ENCODE data around the gene INTS1. TPM values are rescaled to one million over a fixed set of nuclear protein-coding genes. Genes with fewer than 3 reads are reported as not detected.

Gene INTS1
- total and polyA plus RNA-seq, 2 of the 4 experiments (the other 2 are of a cell fraction), result 9.3 to 40.1 TPM

DNA sequence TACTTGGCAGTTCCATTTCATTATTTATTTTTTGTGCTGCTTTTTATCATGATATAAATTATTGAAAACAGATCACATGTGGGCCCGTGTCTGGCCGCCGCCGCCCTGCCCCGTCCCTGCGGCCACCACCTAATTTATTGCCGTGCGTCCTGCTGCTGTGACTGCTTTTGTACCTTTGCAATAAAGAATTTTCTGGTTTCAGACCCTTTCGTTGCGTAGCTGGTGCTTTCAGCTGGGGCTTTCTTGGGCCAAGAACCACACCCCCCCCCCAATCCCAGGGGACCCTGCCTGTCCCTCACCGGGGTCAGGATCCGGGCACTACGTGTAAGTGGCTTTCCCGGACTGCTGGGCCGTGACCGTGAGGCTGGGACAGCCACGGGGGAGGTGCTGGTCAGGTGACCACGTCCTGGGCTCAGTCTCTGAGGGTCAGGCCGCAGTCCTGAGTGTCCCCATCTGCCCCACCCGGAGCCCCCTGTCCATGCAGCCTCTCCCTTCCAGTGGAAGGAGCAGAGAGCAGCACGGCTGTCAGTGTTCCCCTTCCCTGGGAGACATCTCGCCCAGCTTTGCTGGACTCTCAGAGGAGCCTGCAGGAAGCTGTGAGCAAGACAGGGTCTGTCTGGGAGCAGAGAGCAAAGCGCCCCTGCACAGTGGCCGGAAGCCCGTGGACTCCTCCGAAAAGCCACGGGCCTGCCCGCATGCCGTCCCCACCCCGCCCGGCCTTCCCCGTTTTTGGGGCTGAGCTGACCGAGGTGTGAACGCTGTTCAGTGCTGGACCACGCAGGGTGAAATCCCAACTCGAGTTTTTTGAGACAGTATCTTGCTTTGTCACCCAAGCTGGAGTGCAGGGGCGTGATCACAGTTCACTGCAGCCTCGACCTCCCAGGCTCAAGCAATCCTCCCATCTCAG, 38.9 kb upstream of the INTS1 start:
- peaks cover 4% of the 10 kb centered on the region; the same call in 1 of the 2 replicates for H3K9me1 ChIP-seq (ENCODE audit: insufficient read depth, low read length)
- no peak overlapping the region for H2BK120ac ChIP-seq (ENCODE audit: low read depth, low read length)
- H3K9me3 ChIP-seq (ENCODE audit: control insufficient read depth, insufficient read depth, low read length), result no peaks in the 10 kb centered on the region
- WGBS, 2 experiments (ENCODE audit: extremely low coverage in 2 of 2, insufficient read length in 1 of 2), result 90% methylated on average over 13 of the region's 38 CpGs; no CpG with 5 or more reads in 1 of the 2 experiments
- dilution Hi-C loops (cut with HindIII; ENCODE audit: low sequenced_read_pairs, unreplicated experiment) (no loop called here), in situ Hi-C loops (cut with MboI; ENCODE audit: low sequenced_read_pairs) (no loop called here), intact Hi-C loops (cut with micrococcal nuclease) (no loop called here)
- H2BK20ac ChIP-seq (ENCODE audit: low read depth, low read length), result no peak overlapping the region
- BruUV-seq (replicated peaks), result no TSS peak
- no peak overlapping the region for H3K4ac ChIP-seq (ENCODE audit: low read depth, low read length)
- no peak overlapping the region for H3K4me3 ChIP-seq (ENCODE audit: insufficient read depth, low read depth, low read length)
- H4K8ac ChIP-seq (ENCODE audit: low read depth in 2 of 2, low read length in 2 of 2), result no peak overlapping the region
- H2AK9ac ChIP-seq (replicated peaks; ENCODE audit: low read depth, low read length, poor library complexity), result peak overlapping the region; percentile 5
- no peak for DNase-seq
- no peak overlapping the region for H2AFZ ChIP-seq (replicated peaks; ENCODE audit: low read length, poor library complexity)
- peaks cover 7% of the 10 kb centered on the region for H3K4me1 ChIP-seq (ENCODE audit: control insufficient read depth, insufficient read depth, low read length)
- no peak for TF ChIP-seq CEBPB (IDR thresholded peaks at IDR 0.05; ENCODE audit: low read depth, low read length)
- TF ChIP-seq POLR2A (IDR thresholded peaks at IDR 0.05; ENCODE audit: low read depth, low read length), result peak; percentile 52; the same call in 1 of the 2 replicates
- POLR2A ChIA-PET (ENCODE audit: unreplicated experiment), result no interaction called here
- H3K23ac ChIP-seq (ENCODE audit: low read depth, low read length), result no peak overlapping the region
- no peak overlapping the region for H2BK5ac ChIP-seq (ENCODE audit: low read depth, low read length, poor library complexity, severe bottlenecking)
- H3K27me3 ChIP-seq (ENCODE audit: control insufficient read depth, insufficient read depth, low read length), result no peaks in the 10 kb centered on the region
- ATAC-seq (ENCODE audit: low read depth), result no peak
- peaks cover 19% of the 10 kb centered on the region for H4K20me1 ChIP-seq (ENCODE audit: insufficient read depth, low read length)
- no peak overlapping the region for H3K27ac ChIP-seq (ENCODE audit: insufficient read depth, low read length)
- H4K5ac ChIP-seq (ENCODE audit: low read depth, low read length), result no peak overlapping the region
- no peak overlapping the region for H3K14ac ChIP-seq (replicated peaks; ENCODE audit: low read depth, low read length)
- H3K4me2 ChIP-seq (ENCODE audit: low read depth, low read length), result no peak overlapping the region
- CTCF ChIA-PET, result no interaction called here
- H2AK5ac ChIP-seq (ENCODE audit: low read depth, low read length), result no peak overlapping the region
- H3K36me3 ChIP-seq (ENCODE audit: control insufficient read depth, insufficient read depth, low read length), result peaks cover 48% of the 10 kb centered on the region
- H2BK15ac ChIP-seq (ENCODE audit: low read depth, low read length), result no peak overlapping the region
- H3K18ac ChIP-seq (ENCODE audit: low read depth, low read length), result no peak overlapping the region
- no peak overlapping the region for H3K9ac ChIP-seq (ENCODE audit: low read depth, low read length)
- H4K91ac ChIP-seq (ENCODE audit: insufficient read depth, low read depth, low read length), result no peak overlapping the region
- peaks cover 0 to 38% of the 10 kb centered on the region in 2 experiments; a peak in 3 of 4 replicates for H3K79me1 ChIP-seq (ENCODE audit: low read depth in 1 of 2, low read length in 2 of 2)
- no peak overlapping the region for H3K56ac ChIP-seq (ENCODE audit: extremely low read depth, insufficient read depth, low read length)

Measured in IMR-90 (cell line).